OCI-LY7 (cell line): ENCODE data around the gene MYL6. TPM values are rescaled to one million over a fixed set of nuclear protein-coding genes. Genes with fewer than 3 reads are reported as not detected.

Experiments used
- BruUV-seq: library from RNA; stranded (reverse); fragments of 400-500 nt; replicated peaks from 2 replicates; lab custom pipeline; 2021; lab: Mats Ljungman, UMichigan
- CTCF ChIA-PET: fragments of 300-600 bp; sonication (Branson Sonifier 250); formaldehyde crosslinking; loops from one replicate; lab custom pipeline; 2022; ENCODE audit warnings: antibody characterized with exemption; ENCODE audit not compliant: unreplicated experiment; lab: Charles Lee
- POLR2A ChIA-PET: fragments of 300-600 bp; sonication (Branson Sonifier 250); formaldehyde crosslinking; loops from one replicate; lab custom pipeline; 2022; ENCODE audit warnings: antibody characterized with exemption; lab: Charles Lee
- DNase-seq: peaks from one replicate; pipeline ENCODE4 v3.0.0-alpha.2; 2015; ENCODE audit warnings: low spot score
- H2AFZ ChIP-seq: fragments of 200-600 bp; sonication (generic), shearing (Covaris generic); 2 replicates; pipeline ENCODE4 v1.6.1; 2014; ENCODE audit warnings: mild to moderate bottlenecking, antibody characterized with exemption, low read length, moderate library complexity
- H3K27ac ChIP-seq: fragments of 200-600 bp; sonication (generic); 2 replicates; pipeline ENCODE4 v1.5.1; 2014; ENCODE audit warnings: mixed run types, low read depth, mild to moderate bottlenecking, moderate library complexity, low read length, inconsistent platforms; ENCODE audit not compliant: poor library complexity, severe bottlenecking
- H3K36me3 ChIP-seq: fragments of 200-600 bp; sonication (generic); 2 replicates; pipeline ENCODE4 v1.6.1; 2014; ENCODE audit warnings: mild to moderate bottlenecking, antibody characterized with exemption, low read length, moderate library complexity, mixed read lengths; ENCODE audit not compliant: insufficient read depth
- H3K4me1 ChIP-seq: fragments of 200-600 bp; sonication (generic); 2 replicates; pipeline ENCODE4 v1.5.1; 2014; ENCODE audit warnings: mild to moderate bottlenecking, low read length; ENCODE audit not compliant: insufficient read depth, poor library complexity, severe bottlenecking
- H3K4me2 ChIP-seq: fragments of 200-600 bp; sonication (generic); 2 replicates; pipeline ENCODE4 v1.6.1; 2014; ENCODE audit warnings: mild to moderate bottlenecking, low read length
- H3K4me3 ChIP-seq: fragments of 200-600 bp; sonication (generic); 2 replicates; pipeline ENCODE4 v1.5.1; 2014; ENCODE audit warnings: mild to moderate bottlenecking, low read depth, low read length; ENCODE audit not compliant: poor library complexity, severe bottlenecking
- H3K79me2 ChIP-seq: fragments of 200-600 bp; sonication (generic); 2 replicates; pipeline ENCODE4 v1.6.1; 2016; ENCODE audit warnings: low read depth, mild to moderate bottlenecking, low read length, moderate library complexity, mixed read lengths; ENCODE audit not compliant: insufficient read depth
- H3K9me2 ChIP-seq: fragments of 200-600 bp; sonication (generic); 2 replicates; pipeline ENCODE4 v1.6.1; 2016; ENCODE audit warnings: mild to moderate bottlenecking, low read length, mixed read lengths; ENCODE audit not compliant: insufficient read depth
- H3K9me3 ChIP-seq: fragments of 200-600 bp; sonication (generic); 2 replicates; pipeline ENCODE4 v1.6.1; 2014; ENCODE audit warnings: mild to moderate bottlenecking, mixed run types, low read length, mixed read lengths
- H4K20me1 ChIP-seq: fragments of 200-600 bp; sonication (generic); 2 replicates; pipeline ENCODE4 v1.6.1; 2014; ENCODE audit warnings: mild to moderate bottlenecking, antibody characterized with exemption, low read length, moderate library complexity, mixed read lengths; ENCODE audit not compliant: insufficient read depth
- EZH2phosphoT487 ChIP-seq: fragments of 200-600 bp; sonication (generic); IDR thresholded peaks from 2 replicates; pipeline ENCODE4 v1.6.1; 2018; ENCODE audit warnings: low read depth, borderline replicate concordance, mild to moderate bottlenecking, mixed run types, antibody characterized with exemption, low read length, moderate library complexity, mixed read lengths
- intact Hi-C: fragments of 100-400 bp; cut with micrococcal nuclease; formaldehyde crosslinking; loops from one replicate; pipeline ENCODE4 v1.10.0; 2022; ENCODE audit not compliant: unreplicated experiment
- total RNA-seq, 2 experiments: library from RNA; depleted of rRNA in 1 of 2; stranded (reverse); fragments of >200 nt in 1 of 2; shearing (Covaris generic) in 1 of 2; gene quantifications; 2 replicates each; pipeline ENCODE4 v1.2.3, GENCODE V29; 2014 to 2022
- TF ChIP-seq, protein P1 (sequence below): fragments of 200-600 bp; sonication (generic); conservative IDR thresholded peaks from 2 replicates; pipeline ENCODE4 v1.5.1; 2014; ENCODE audit warnings: mild to moderate bottlenecking, antibody characterized with exemption, low read length, moderate library complexity, mixed read lengths

The MYL6 gene
- total RNA-seq, 2 experiments from 2014 or later, result 468 to 574 TPM

DNA sequence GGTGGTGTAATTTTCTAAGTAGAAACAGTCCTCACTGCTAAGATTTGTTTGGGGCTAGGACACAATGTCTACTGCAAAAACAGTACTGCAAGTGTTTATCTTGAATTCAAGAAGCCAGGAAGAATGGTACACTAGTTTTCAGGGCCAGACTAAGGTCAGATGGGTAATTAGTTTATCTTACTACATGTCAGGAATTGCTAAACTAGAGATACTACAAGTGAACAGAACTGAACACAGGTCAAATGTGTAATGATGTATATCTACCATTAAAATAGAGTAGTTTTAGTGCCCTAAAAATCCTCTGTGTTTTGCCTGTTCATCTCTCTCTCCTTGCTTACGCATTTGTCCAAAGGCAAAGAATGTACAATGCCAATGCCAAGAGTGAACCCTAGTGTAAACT lies 44.1 kb upstream of the MYL6 start:
- Histone ChIP-seq H3K27ac (peak overlapping the region; percentile 41), H4K20me1 (no peaks in the 10 kb centered on the region), H3K36me3 (peaks cover 68% of the 10 kb centered on the region), H3K4me1 (peaks cover 14% of the 10 kb centered on the region), H3K4me3 (no peak overlapping the region), H2AFZ (no peak overlapping the region), H3K9me3 (no peaks in the 10 kb centered on the region), H3K4me2 (no peak overlapping the region), H3K9me2 (no peaks in the 10 kb centered on the region), H3K79me2 (peaks cover 9% of the 10 kb centered on the region)
- intact Hi-C loops, result loop anchor here (10.0 kb wide), 1 partner anchor 521 kb away; the partner anchor contains the start of gene BAZ2A
- TF ChIP-seq, protein P1, sequence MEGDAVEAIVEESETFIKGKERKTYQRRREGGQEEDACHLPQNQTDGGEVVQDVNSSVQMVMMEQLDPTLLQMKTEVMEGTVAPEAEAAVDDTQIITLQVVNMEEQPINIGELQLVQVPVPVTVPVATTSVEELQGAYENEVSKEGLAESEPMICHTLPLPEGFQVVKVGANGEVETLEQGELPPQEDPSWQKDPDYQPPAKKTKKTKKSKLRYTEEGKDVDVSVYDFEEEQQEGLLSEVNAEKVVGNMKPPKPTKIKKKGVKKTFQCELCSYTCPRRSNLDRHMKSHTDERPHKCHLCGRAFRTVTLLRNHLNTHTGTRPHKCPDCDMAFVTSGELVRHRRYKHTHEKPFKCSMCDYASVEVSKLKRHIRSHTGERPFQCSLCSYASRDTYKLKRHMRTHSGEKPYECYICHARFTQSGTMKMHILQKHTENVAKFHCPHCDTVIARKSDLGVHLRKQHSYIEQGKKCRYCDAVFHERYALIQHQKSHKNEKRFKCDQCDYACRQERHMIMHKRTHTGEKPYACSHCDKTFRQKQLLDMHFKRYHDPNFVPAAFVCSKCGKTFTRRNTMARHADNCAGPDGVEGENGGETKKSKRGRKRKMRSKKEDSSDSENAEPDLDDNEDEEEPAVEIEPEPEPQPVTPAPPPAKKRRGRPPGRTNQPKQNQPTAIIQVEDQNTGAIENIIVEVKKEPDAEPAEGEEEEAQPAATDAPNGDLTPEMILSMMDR, result no peak
- TF ChIP-seq EZH2phosphoT487, result no peak
- POLR2A ChIA-PET, result interaction anchor here (1.2 kb wide), 1 partner anchor 9 kb away, joined by 3 read pairs; no protein-coding TSS in a partner anchor
- no TSS peak for BruUV-seq
- CTCF ChIA-PET, result no interaction called here
- DNase-seq, result no peak

DNA sequence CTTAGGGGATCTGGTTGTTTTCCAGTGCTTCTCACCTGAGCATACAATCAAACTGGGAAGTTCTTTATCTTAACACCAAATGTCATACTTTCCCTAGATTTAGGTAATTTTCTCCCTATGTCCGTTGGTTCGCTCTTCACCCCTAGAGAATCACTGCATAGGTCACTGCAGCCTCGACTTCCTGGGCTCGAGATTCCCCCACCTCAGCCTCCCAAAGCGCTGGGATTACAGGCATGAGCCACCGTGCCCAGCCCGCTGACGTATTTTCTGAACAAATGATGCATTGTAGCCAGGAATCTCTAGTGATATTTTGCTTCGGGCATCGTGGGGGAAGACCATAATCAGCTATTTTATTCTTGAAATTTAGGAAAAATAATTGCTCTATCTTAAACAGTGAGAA lies 42.8 kb upstream of the MYL6 start:
- H3K27ac ChIP-seq, result peak overlapping the region; percentile 94
- peaks cover 16% of the 10 kb centered on the region for H3K79me2 ChIP-seq
- H3K4me3 ChIP-seq, result peak overlapping the region; percentile 91
- H4K20me1 ChIP-seq, result no peaks in the 10 kb centered on the region
- H3K9me3 ChIP-seq, result no peaks in the 10 kb centered on the region
- intact Hi-C loops, result loop anchor here (10.0 kb wide), 1 partner anchor 519 kb away; the partner anchor contains the start of gene BAZ2A
- H3K36me3 ChIP-seq, result peaks cover 63% of the 10 kb centered on the region
- TF ChIP-seq, protein P1, result no peak
- no peak for TF ChIP-seq EZH2phosphoT487
- no peaks in the 10 kb centered on the region for H3K9me2 ChIP-seq
- BruUV-seq, result no TSS peak
- no peak for DNase-seq
- ChIA-PET POLR2A (interaction anchor here (0.5 to 5.7 kb wide), 4 partner anchors 11 to 298 kb away, joined by 4 to 64 read pairs (median 6); partner anchors contain the start of genes ORMDL2, PA2G4 and SARNP), CTCF (no interaction called here)
- peak overlapping the region; percentile 71 for H3K4me2 ChIP-seq
- peak overlapping the region; percentile 62; the same call in 1 of the 2 replicates for H2AFZ ChIP-seq
- H3K4me1 ChIP-seq, result peaks cover 26% of the 10 kb centered on the region
